IMR-90 (cell line): Measurements from ENCODE around the gene XRN2. TPM values are rescaled to one million over a fixed set of nuclear protein-coding genes. Genes with fewer than 3 reads are reported as not detected.

Experiments used
- ATAC-seq: fragments of 200-7000 bp; cut with Tn5 transposase; 2 replicates; pipeline ENCODE4 v1.9.1; 2020; ENCODE audit warnings: low read depth, mild to moderate bottlenecking, moderate library complexity
- BruUV-seq: library from RNA; stranded (reverse); fragments of 400-500 nt; replicated peaks from 2 replicates; lab custom pipeline; 2021; lab: Mats Ljungman, UMichigan
- CTCF ChIA-PET: fragments of 300-600 bp; formaldehyde crosslinking; extraction: SDS; loops from one replicate; lab custom pipeline; 2021; ENCODE audit warnings: antibody characterized with exemption; lab: Yijun Ruan, JAX
- POLR2A ChIA-PET: fragments of 300-600 bp; sonication (Branson Sonifier 250); formaldehyde crosslinking; loops from one replicate; lab custom pipeline; 2022; ENCODE audit warnings: antibody characterized with exemption; ENCODE audit not compliant: unreplicated experiment; lab: Charles Lee
- DNase-seq: peaks from one replicate; pipeline ENCODE4 v3.0.0; 2013
- H2AFZ ChIP-seq: replicated peaks from 2 replicates; pipeline ENCODE3; 2013; ENCODE audit warnings: low read length, mild to moderate bottlenecking; ENCODE audit not compliant: poor library complexity
- H2AK5ac ChIP-seq: 2 replicates; pipeline ENCODE4 v1.6.1; 2013; ENCODE audit warnings: low read depth, low read length, inconsistent platforms
- H2AK9ac ChIP-seq: replicated peaks from 2 replicates; pipeline ENCODE3; 2013; ENCODE audit warnings: mild to moderate bottlenecking, low read depth, low read length, moderate library complexity; ENCODE audit not compliant: poor library complexity
- H2BK120ac ChIP-seq: 2 replicates; pipeline ENCODE4 v1.6.1; 2013; ENCODE audit warnings: low read depth, low read length, inconsistent platforms
- H2BK15ac ChIP-seq: 3 replicates; pipeline ENCODE4 v1.6.1; 2013; ENCODE audit warnings: low read depth, low read length, inconsistent platforms
- H2BK20ac ChIP-seq: 2 replicates; pipeline ENCODE4 v1.6.1; 2013; ENCODE audit warnings: low read depth, mild to moderate bottlenecking, inconsistent platforms, low read length, moderate library complexity
- H2BK5ac ChIP-seq: 2 replicates; pipeline ENCODE4 v1.6.1; 2013; ENCODE audit warnings: mild to moderate bottlenecking, low read depth, low read length, inconsistent platforms; ENCODE audit not compliant: poor library complexity, severe bottlenecking
- H3K14ac ChIP-seq: replicated peaks from 2 replicates; pipeline ENCODE4 v1.6.1; 2013; ENCODE audit warnings: low read depth, low read length, inconsistent platforms
- H3K18ac ChIP-seq: 2 replicates; pipeline ENCODE4 v1.6.1; 2013; ENCODE audit warnings: low read depth, low read length, control low read depth
- H3K23ac ChIP-seq: 2 replicates; pipeline ENCODE4 v1.6.1; 2013; ENCODE audit warnings: low read depth, low read length, inconsistent platforms
- H3K27ac ChIP-seq: 2 replicates; pipeline ENCODE4 v1.5.1; 2013; ENCODE audit warnings: mild to moderate bottlenecking, control low read depth, low read length; ENCODE audit not compliant: insufficient read depth
- H3K27me3 ChIP-seq: 2 replicates; pipeline ENCODE4 v1.6.1; 2013; ENCODE audit warnings: low read length; ENCODE audit not compliant: control insufficient read depth, insufficient read depth
- H3K36me3 ChIP-seq: 2 replicates; pipeline ENCODE4 v1.6.1; 2013; ENCODE audit warnings: low read length, mixed read lengths; ENCODE audit not compliant: control insufficient read depth, insufficient read depth
- H3K4ac ChIP-seq: 2 replicates; pipeline ENCODE4 v1.6.1; 2013; ENCODE audit warnings: low read depth, low read length, inconsistent platforms
- H3K4me1 ChIP-seq: 2 replicates; pipeline ENCODE4 v1.6.1; 2013; ENCODE audit warnings: low read length, mixed read lengths; ENCODE audit not compliant: control insufficient read depth, insufficient read depth
- H3K4me2 ChIP-seq: 2 replicates; pipeline ENCODE4 v1.6.1; 2013; ENCODE audit warnings: low read depth, mild to moderate bottlenecking, control low read depth, low read length, moderate library complexity
- H3K4me3 ChIP-seq: 2 replicates; pipeline ENCODE4 v1.5.1; 2013; ENCODE audit warnings: low read depth, mild to moderate bottlenecking, control low read depth, low read length, moderate library complexity; ENCODE audit not compliant: insufficient read depth
- H3K56ac ChIP-seq: 2 replicates; pipeline ENCODE4 v1.6.1; 2013; ENCODE audit warnings: low read length, inconsistent platforms; ENCODE audit not compliant: insufficient read depth; ENCODE audit errors: extremely low read depth
- H3K79me1 ChIP-seq, 2 experiments: 2 replicates each; pipeline ENCODE4 v1.6.1; 2013; ENCODE audit warnings: low read length in 2 of 2, inconsistent platforms in 1 of 2, low read depth in 1 of 2
- H3K9ac ChIP-seq: 2 replicates; pipeline ENCODE4 v1.6.1; 2013; ENCODE audit warnings: low read depth, low read length, control low read depth
- H3K9me1 ChIP-seq: 2 replicates; pipeline ENCODE4 v1.6.1; 2013; ENCODE audit warnings: low read length, inconsistent platforms; ENCODE audit not compliant: insufficient read depth
- H3K9me3 ChIP-seq: 2 replicates; pipeline ENCODE4 v1.6.1; 2013; ENCODE audit warnings: low read length; ENCODE audit not compliant: control insufficient read depth, insufficient read depth
- H4K20me1 ChIP-seq: 2 replicates; pipeline ENCODE4 v1.6.1; 2013; ENCODE audit warnings: low read length, inconsistent platforms; ENCODE audit not compliant: insufficient read depth
- H4K5ac ChIP-seq: 2 replicates; pipeline ENCODE4 v1.6.1; 2013; ENCODE audit warnings: mild to moderate bottlenecking, low read depth, low read length, control low read depth
- H4K8ac ChIP-seq, 2 experiments: 2 replicates each; pipeline ENCODE4 v1.6.1; 2013; ENCODE audit warnings: low read depth in 2 of 2, low read length in 2 of 2, control low read depth in 1 of 2, inconsistent platforms in 1 of 2
- H4K91ac ChIP-seq: 2 replicates; pipeline ENCODE4 v1.6.1; 2013; ENCODE audit warnings: low read depth, low read length, inconsistent platforms; ENCODE audit not compliant: insufficient read depth
- CEBPB ChIP-seq: IDR thresholded peaks from 2 replicates; pipeline ENCODE4 v1.6.1; 2012; ENCODE audit warnings: low read depth, low read length, improper control_type of control experiment
- CHD1 ChIP-seq: IDR thresholded peaks from 2 replicates; pipeline ENCODE4 v1.6.1; 2012; ENCODE audit warnings: low read depth, low read length, improper control_type of control experiment
- MXI1 ChIP-seq: IDR thresholded peaks from 2 replicates; pipeline ENCODE4 v1.6.1; 2012; ENCODE audit warnings: low read depth, mild to moderate bottlenecking, low read length, moderate library complexity, borderline replicate concordance
- POLR2A ChIP-seq: IDR thresholded peaks from 2 replicates; pipeline ENCODE4 v1.6.1; 2012; ENCODE audit warnings: mild to moderate bottlenecking, low read depth, low read length
- RCOR1 ChIP-seq: IDR thresholded peaks from 2 replicates; pipeline ENCODE4 v1.6.1; 2012; ENCODE audit warnings: mild to moderate bottlenecking, low read length, improper control_type of control experiment; ENCODE audit not compliant: insufficient replicate concordance
- RFX5 ChIP-seq: IDR thresholded peaks from 2 replicates; pipeline ENCODE4 v1.8.0; 2012; ENCODE audit warnings: low read depth, mild to moderate bottlenecking, low read length, moderate library complexity
- WGBS, 2 experiments: methylation state at CpG; one replicate each; pipeline versions ENCODE4 v1.1.5 to v1.1.7; 2013; ENCODE audit warnings: missing lambda C conversion rate in 2 of 2; ENCODE audit not compliant: insufficient read length in 1 of 2; ENCODE audit errors: extremely low coverage in 2 of 2; 5-methylcytosine and 5-hydroxymethylcytosine counted together
- dilution Hi-C: fragments of 300-500 bp; cut with HindIII; formaldehyde crosslinking; loops from one replicate; pipeline ENCODE4 v1.14.3; 2018; ENCODE audit warnings: low sequenced_read_pairs; ENCODE audit not compliant: unreplicated experiment
- in situ Hi-C: fragments of 300-500 bp; cut with MboI; formaldehyde crosslinking; loops from 3 replicates; pipeline ENCODE4 v1.14.3; 2019; ENCODE audit warnings: low sequenced_read_pairs, inconsistent platforms, mixed read lengths
- intact Hi-C: fragments of 100-400 bp; cut with micrococcal nuclease; formaldehyde crosslinking; loops from 2 replicates; pipeline ENCODE4 v1.10.0; 2022
- polyA plus RNA-seq, 3 experiments: library from polyadenylated mRNA; depleted of rRNA; stranded (reverse); fragments of >200 nt; gene quantifications; 2 replicates each; pipeline ENCODE4 v1.2.3, GENCODE V29; 2012; ENCODE audit warnings: low replicate concordance in 1 of 3
- total RNA-seq: library from RNA; depleted of rRNA; stranded (reverse); fragments of >200 nt; gene quantifications from 2 replicates; pipeline ENCODE4 v1.2.3, GENCODE V29; 2012

The XRN2 gene
- total and polyA plus RNA-seq, 2 of the 4 experiments (the other 2 are of a cell fraction), result 58.1 to 70.8 TPM

- no peak for TF ChIP-seq RCOR1
These were observed 1.0 kb upstream of the XRN2 start (continued) for GRCh38 chr20:21301940-21302663.

- DNase-seq, result no peak
- peak overlapping the region; percentile 96 to 100 for H4K8ac ChIP-seq
- in situ Hi-C loops, result no loop called here
- 0 out of 2 replicates have a peak overlapping the region, but pooled peaks have one; percentile 21 for H2BK20ac ChIP-seq
- ChIA-PET POLR2A (interaction anchor here (0.6 to 1.3 kb wide), 3 partner anchors 10 to 200 kb away, joined by 3 to 9 read pairs (median 3); no protein-coding TSS in a partner anchor), CTCF (no interaction called here)
- H3K23ac ChIP-seq, result peak overlapping the region; percentile 98
- peak overlapping the region; percentile 94 for H3K4me2 ChIP-seq
- no peaks in the 10 kb centered on the region for H3K9me1 ChIP-seq
- BruUV-seq, result TSS peak; percentile 79
- H4K20me1 ChIP-seq, result peaks cover 35% of the 10 kb centered on the region
- 0 out of 3 replicates have a peak overlapping the region, but pooled peaks have one; percentile 45 for H2BK15ac ChIP-seq
- H2AFZ ChIP-seq, result peak overlapping the region; percentile 99
- peaks cover 3 to 26% of the 10 kb centered on the region in 2 experiments; a peak in 3 of 4 replicates for H3K79me1 ChIP-seq
- intact Hi-C loops, result loop anchor here (2.0 to 10.0 kb wide), 5 partner anchors 58 to 204 kb away; partner anchors contain the start of gene KIZ
- H3K4me3 ChIP-seq, result peak overlapping the region; percentile 81
- peak overlapping the region; percentile 96 for H3K56ac ChIP-seq
- peak overlapping the region; percentile 90 for H2AK9ac ChIP-seq
- peak overlapping the region; percentile 93 for H3K27ac ChIP-seq
- TF ChIP-seq RFX5, result no peak
- no peak for TF ChIP-seq MXI1
- TF ChIP-seq CHD1, result 0 out of 2 replicates have a peak, but pooled peaks have one; percentile 47
- TF ChIP-seq POLR2A, result no peak
- no peak for TF ChIP-seq CEBPB
- H2AK5ac ChIP-seq, result peak overlapping the region; percentile 82
- H3K9me3 ChIP-seq, result no peaks in the 10 kb centered on the region
- H3K27me3 ChIP-seq, result no peaks in the 10 kb centered on the region
- H4K5ac ChIP-seq, result peak overlapping the region; percentile 97
- H2BK120ac ChIP-seq, result peak overlapping the region; percentile 22; the same call in 1 of the 2 replicates
- peak overlapping the region; percentile 85 for H4K91ac ChIP-seq
- H2BK5ac ChIP-seq, result peak overlapping the region; percentile 84
- no peaks in the 10 kb centered on the region for H3K36me3 ChIP-seq
- ATAC-seq, result peak; percentile 59
- H3K9ac ChIP-seq, result peak overlapping the region; percentile 94
- WGBS, 2 experiments, result 0% methylated on average over 6 of the region's 12 CpGs; no CpG with 5 or more reads in 1 of the 2 experiments
- H3K4ac ChIP-seq, result peak overlapping the region; percentile 68
- H3K4me1 ChIP-seq, result peaks cover 3% of the 10 kb centered on the region
- peak overlapping the region; percentile 98 for H3K14ac ChIP-seq
- H3K18ac ChIP-seq, result peak overlapping the region; percentile 55
- dilution Hi-C loops, result no loop called here
These were observed 469 bp upstream of the XRN2 start for GRCh38 chr20:21302664-21303060.
